Natural killer cell treated with Interleukin-12 subunit alpha and Interleukin-12 subunit beta and Interleukin-15 and Interleukin-18, amount 100 ng/mL, for 72 hours (primary cell): ENCODE data around the gene ATP13A4. TPM values are rescaled to one million over a fixed set of nuclear protein-coding genes. Genes with fewer than 3 reads are reported as not detected.

Experiments used
- ATAC-seq, 2 donors: fragments of 150-1000 bp; cut with Tn5 transposase in 1 of 2; sonication (Bioruptor Pico), chemical (Tn5 transposase) in 1 of 2; 2 replicates each; pipeline ENCODE4 v1.10.0; 2021
- DNase-seq: peaks from one replicate; pipeline ENCODE4 v3.0.0; 2022; ENCODE audit warnings: low spot score
- H3K27ac Mint-ChIP-seq, 2 donors: 1 replicate in 1 of 2; 2 replicates in 1 of 2; pipeline ENCODE4 v1.8.0; 2022; ENCODE audit warnings: mixed read lengths in 2 of 2, mild to moderate bottlenecking in 1 of 2, moderate library complexity in 1 of 2
- H3K27me3 Mint-ChIP-seq, 2 donors: 1 replicate in 1 of 2; 2 replicates in 1 of 2; pipeline ENCODE4 v1.8.0; 2022; ENCODE audit warnings: mixed read lengths in 2 of 2
- H3K36me3 Mint-ChIP-seq: one replicate; pipeline ENCODE4 v1.8.0; 2022; ENCODE audit warnings: mixed read lengths
- H3K4me1 Mint-ChIP-seq, 2 donors: 1 replicate in 1 of 2; 2 replicates in 1 of 2; pipeline ENCODE4 v1.8.0; 2022; ENCODE audit warnings: low read depth in 2 of 2, mixed read lengths in 2 of 2, mild to moderate bottlenecking in 1 of 2
- H3K4me3 Mint-ChIP-seq: one replicate; pipeline ENCODE4 v1.8.0; 2022; ENCODE audit warnings: mixed read lengths
- H3K9me3 Mint-ChIP-seq: 2 replicates; pipeline ENCODE4 v1.8.0; 2022; ENCODE audit warnings: mixed read lengths
- total RNA-seq, 2 donors: library from RNA; stranded (reverse); gene quantifications; one replicate each; pipeline ENCODE4 v1.2.3, GENCODE V29; 2022

The ATP13A4 gene, protein sequence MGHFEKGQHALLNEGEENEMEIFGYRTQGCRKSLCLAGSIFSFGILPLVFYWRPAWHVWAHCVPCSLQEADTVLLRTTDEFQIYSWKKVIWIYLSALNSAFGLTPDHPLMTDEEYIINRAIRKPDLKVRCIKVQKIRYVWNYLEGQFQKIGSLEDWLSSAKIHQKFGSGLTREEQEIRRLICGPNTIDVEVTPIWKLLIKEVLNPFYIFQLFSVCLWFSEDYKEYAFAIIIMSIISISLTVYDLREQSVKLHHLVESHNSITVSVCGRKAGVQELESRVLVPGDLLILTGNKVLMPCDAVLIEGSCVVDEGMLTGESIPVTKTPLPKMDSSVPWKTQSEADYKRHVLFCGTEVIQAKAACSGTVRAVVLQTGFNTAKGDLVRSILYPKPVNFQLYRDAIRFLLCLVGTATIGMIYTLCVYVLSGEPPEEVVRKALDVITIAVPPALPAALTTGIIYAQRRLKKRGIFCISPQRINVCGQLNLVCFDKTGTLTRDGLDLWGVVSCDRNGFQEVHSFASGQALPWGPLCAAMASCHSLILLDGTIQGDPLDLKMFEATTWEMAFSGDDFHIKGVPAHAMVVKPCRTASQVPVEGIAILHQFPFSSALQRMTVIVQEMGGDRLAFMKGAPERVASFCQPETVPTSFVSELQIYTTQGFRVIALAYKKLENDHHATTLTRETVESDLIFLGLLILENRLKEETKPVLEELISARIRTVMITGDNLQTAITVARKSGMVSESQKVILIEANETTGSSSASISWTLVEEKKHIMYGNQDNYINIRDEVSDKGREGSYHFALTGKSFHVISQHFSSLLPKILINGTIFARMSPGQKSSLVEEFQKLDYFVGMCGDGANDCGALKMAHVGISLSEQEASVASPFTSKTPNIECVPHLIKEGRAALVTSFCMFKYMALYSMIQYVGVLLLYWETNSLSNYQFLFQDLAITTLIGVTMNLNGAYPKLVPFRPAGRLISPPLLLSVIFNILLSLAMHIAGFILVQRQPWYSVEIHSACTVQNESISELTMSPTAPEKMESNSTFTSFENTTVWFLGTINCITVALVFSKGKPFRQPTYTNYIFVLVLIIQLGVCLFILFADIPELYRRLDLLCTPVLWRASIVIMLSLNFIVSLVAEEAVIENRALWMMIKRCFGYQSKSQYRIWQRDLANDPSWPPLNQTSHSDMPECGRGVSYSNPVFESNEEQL
- 1 to 10 TPM in 1 of 2 donors, under 1 TPM in 1; 0.92 to 2.1 TPM for total RNA-seq

DNA sequence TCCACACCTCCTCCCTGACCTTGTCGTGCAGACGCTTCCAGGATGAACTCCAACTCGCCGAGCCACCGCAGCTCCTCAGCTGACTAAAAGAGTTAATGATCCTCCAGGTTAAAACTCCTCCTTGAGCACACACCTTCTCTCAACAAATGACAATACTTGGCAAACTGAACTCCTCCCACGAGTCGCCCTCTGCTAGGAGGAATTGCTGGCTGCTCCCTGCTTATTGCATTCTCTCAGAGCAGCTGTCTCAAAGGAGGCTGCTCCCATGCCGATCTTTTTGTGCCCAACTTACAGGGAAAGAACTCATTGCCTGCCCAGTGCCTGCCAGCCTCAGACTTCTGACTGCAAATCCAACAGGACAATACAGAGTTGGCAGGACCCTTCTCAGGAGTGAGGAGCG lies at the start of gene ATP13A4:
TSS of gene ATP13A4 (minus strand) at position 85 of the 400 bp plus-strand sequence. CDS start 96 bp downstream, outside the sequence.
- DNase-seq: no peak
- Mint-ChIP-seq H3K36me3 (no peaks in the 10 kb centered on the region), H3K27ac (no peak within 1 kb of the TSS), H3K4me1 (no peaks in the 10 kb centered on the region), H3K9me3 (no peaks in the 10 kb centered on the region), H3K27me3 (no peaks in the 10 kb centered on the region), H3K4me3 (no peak within 1 kb of the TSS)
- no peak for ATAC-seq

DNA sequence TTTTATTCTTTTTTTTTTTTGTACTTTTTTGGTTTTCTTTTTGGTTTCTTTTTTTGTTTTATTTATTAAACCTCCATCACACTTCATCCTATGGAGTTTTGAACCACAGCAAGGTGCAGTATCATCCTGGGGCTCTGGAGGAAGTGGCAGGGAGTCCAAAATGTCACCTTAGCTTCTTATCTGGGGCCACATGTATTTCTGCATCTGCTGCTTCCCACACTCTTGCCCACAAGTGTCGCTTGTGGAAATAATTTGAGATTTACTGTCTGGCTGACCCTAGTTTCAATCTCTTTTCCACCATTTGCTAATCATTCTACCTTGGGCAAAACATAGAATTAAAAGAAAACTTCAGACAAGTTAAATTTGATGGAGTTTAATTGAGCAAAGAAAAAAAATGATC lies 44.7 kb upstream of the ATP13A4 start:
- no peaks in the 10 kb centered on the region for H3K9me3 Mint-ChIP-seq
- no peak overlapping the region for H3K27ac Mint-ChIP-seq
- DNase-seq (no peak), ATAC-seq (no peak)
- H3K36me3 Mint-ChIP-seq: peaks cover 14% of the 10 kb centered on the region
- H3K4me1 Mint-ChIP-seq: peaks cover 39 to 52% of the 10 kb centered on the region in 2 donors
- H3K27me3 Mint-ChIP-seq: no peaks in the 10 kb centered on the region
- H3K4me3 Mint-ChIP-seq: no peak overlapping the region

DNA sequence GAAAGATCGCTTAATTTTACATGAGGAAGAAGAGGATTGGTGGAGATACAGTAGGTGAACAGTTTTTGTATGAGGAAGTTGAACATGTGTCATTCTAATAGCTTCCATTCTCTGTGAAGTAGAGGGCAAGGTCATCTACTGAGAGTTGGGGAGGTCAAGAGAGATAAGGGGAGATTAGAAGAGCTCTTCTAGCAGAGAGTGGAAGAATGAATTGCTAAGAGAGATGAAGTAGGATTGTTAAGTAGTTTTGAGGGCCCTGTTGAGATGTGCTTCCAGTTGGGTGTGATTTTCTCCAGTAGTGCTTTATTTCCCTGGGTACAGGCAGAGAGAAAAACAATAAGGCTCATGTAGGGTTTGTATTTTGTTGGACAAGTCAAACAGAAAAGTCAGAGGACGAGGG lies 43.5 kb upstream of the ATP13A4 start:
- Mint-ChIP-seq H3K27me3 (no peaks in the 10 kb centered on the region), H3K36me3 (peaks cover 21% of the 10 kb centered on the region), H3K27ac (peak overlapping the region in 1 of 2 donors; percentile 16), H3K9me3 (no peaks in the 10 kb centered on the region), H3K4me1 (peaks cover 43 to 58% of the 10 kb centered on the region in 2 donors), H3K4me3 (no peak overlapping the region)
- DNase-seq: no peak
- no peak for ATAC-seq

DNA sequence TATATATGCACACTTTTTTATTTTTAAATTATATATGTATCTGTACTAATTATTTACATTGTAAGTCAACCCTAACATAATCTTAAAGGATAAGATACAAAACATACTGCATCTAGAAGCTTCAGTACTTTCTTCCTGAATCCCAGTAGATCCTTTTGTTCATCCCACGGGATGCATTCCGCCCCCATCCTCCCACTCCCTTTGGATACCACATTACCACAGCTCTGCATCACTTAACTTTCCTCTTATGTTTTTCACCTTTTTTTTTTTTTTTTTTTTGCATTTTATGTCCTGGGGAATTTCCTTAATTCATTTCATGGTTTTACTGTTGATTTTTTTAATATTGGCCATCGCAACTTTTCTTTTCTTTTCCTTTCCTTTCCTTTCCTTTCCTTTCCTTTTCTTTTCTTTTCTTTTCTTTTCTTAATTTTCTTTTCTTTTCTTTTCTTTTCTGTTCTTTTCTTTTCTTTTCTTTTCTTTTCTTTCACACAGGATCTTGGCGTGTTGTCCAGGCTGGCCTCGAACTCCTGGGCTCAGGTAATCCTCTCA lies 41.3 kb upstream of the ATP13A4 start:
- ATAC-seq (no peak), DNase-seq (no peak)
- no peaks in the 10 kb centered on the region for H3K9me3 Mint-ChIP-seq
- peak overlapping the region; percentile 33 for H3K4me3 Mint-ChIP-seq
- peak overlapping the region in 1 of 2 donors; percentile 21 for H3K27ac Mint-ChIP-seq
- peaks cover 21% of the 10 kb centered on the region for H3K36me3 Mint-ChIP-seq
- no peaks in the 10 kb centered on the region for H3K27me3 Mint-ChIP-seq
- H3K4me1 Mint-ChIP-seq: peaks cover 43 to 69% of the 10 kb centered on the region in 2 donors

DNA sequence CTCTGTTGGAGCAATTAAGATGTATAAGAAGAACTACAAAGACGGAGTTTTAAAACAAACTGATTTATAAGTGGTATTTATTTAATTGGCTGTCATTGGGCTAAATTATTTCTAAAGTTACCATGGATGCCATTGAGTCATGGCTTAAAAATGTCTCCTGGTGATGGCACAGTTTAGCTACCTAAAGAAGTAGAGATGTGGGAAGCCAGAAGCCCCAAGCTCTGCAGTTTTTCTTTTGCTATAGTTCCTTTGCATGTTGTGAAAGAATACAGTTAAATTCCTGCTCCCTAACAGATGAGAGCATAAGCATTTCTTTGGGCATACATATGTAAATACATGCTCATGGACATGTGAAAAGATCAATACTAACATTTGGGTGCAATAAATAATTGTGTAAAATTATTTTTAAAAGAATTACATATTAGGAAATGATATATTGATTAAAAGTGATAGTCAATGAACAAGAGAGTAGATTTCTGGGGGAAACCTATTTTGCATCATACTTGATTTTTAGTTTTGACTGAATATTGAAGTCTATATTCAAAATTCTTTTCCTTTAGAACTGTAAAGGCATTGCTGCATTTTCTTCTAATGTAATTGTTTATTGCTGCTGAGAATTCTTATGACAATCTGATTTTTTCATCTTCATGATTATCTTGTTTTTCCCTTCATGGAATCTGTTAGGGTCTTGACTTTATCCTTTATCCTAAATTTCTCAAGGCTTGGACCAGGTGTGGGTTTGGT lies 40.4 kb upstream of the ATP13A4 start:
- H3K4me3 Mint-ChIP-seq: peak overlapping the region; percentile 98
- H3K27ac Mint-ChIP-seq: peak overlapping the region; percentile 21 to 97
- H3K36me3 Mint-ChIP-seq: peaks cover 21% of the 10 kb centered on the region
- DNase-seq: no peak
- no peak for ATAC-seq
- H3K4me1 Mint-ChIP-seq: peaks cover 39 to 65% of the 10 kb centered on the region in 2 donors
- no peaks in the 10 kb centered on the region for H3K9me3 Mint-ChIP-seq
- H3K27me3 Mint-ChIP-seq: no peaks in the 10 kb centered on the region

DNA sequence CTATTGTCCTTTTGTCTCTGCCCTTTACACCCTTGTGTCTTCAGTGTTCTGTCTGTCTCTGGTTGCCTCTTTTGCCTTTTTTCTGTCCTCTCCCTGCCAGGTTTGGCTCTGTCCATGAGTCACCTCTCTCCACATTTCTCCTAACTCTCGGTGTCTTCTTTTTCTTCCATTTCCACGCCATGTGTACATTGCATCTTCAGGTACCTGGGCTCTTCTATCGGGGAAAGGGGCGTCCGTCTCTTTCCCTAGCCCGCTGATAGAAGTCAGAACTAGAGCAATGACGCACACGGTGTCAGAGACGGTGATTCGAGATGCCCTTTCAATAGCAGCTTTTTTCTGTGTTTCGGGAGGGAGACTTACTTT lies 39.0 kb upstream of the ATP13A4 start:
- H3K36me3 Mint-ChIP-seq: peaks cover 21% of the 10 kb centered on the region
- H3K27ac Mint-ChIP-seq: peak overlapping the region; percentile 95 to 97
- no peaks in the 10 kb centered on the region for H3K27me3 Mint-ChIP-seq
- H3K4me1 Mint-ChIP-seq: peaks cover 26 to 51% of the 10 kb centered on the region in 2 donors
- peak; percentile 22 to 70 for ATAC-seq
- peak overlapping the region; percentile 98 for H3K4me3 Mint-ChIP-seq
- H3K9me3 Mint-ChIP-seq: no peaks in the 10 kb centered on the region
- DNase-seq: no peak

DNA sequence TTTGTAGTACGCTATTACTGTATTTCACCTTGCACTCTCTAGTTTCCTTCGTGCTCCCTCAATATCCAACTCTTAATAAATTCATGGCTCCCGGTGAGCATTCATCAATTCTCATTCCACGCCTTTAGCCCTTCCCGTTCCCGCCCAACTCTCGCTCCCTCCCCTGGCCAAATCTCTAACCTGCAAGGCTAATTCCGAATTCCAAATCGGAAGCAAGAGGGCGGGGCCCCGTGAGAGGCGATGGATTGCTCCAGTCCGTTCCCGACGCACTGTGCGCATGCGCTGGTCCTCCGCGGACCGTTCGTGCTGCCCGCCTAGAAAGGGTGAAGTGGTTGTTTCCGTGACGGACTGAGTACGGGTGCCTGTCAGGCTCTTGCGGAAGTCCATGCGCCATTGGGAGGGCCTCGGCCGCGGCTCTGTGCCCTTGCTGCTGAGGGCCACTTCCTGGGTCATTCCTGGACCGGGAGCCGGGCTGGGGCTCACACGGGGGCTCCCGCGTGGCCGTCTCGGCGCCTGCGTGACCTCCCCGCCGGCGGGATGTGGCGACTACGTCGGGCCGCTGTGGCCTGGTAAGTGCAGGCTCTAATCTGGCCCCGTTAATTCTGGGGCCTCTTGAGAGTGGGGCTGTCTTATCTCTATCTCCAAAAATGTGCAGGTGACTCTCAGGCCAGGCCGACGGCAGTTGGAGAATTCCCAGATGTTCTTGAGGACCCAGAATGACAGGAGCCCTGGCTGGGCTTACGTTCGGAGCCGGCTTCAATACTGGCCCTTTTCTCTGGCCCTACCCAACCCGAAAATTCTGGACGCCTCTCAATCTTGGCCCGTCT lies 38.4 kb upstream of the ATP13A4 start, which contains the start of gene OPA1:
TSS of gene OPA1 (plus strand) at position 368 of the 827 bp plus-strand sequence. CDS start at position 538, 170 bp downstream.
- DNase-seq (peak; percentile 97), ATAC-seq (peak; percentile 98 to 99)
- Mint-ChIP-seq H3K9me3 (no peaks in the 10 kb centered on the region), H3K4me1 (peaks cover 20 to 45% of the 10 kb centered on the region in 2 donors), H3K27ac (peak within 1 kb of the TSS; percentile 95 to 97), H3K27me3 (no peaks in the 10 kb centered on the region), H3K4me3 (peak within 1 kb of the TSS; percentile 98), H3K36me3 (peaks cover 16% of the 10 kb centered on the region)

DNA sequence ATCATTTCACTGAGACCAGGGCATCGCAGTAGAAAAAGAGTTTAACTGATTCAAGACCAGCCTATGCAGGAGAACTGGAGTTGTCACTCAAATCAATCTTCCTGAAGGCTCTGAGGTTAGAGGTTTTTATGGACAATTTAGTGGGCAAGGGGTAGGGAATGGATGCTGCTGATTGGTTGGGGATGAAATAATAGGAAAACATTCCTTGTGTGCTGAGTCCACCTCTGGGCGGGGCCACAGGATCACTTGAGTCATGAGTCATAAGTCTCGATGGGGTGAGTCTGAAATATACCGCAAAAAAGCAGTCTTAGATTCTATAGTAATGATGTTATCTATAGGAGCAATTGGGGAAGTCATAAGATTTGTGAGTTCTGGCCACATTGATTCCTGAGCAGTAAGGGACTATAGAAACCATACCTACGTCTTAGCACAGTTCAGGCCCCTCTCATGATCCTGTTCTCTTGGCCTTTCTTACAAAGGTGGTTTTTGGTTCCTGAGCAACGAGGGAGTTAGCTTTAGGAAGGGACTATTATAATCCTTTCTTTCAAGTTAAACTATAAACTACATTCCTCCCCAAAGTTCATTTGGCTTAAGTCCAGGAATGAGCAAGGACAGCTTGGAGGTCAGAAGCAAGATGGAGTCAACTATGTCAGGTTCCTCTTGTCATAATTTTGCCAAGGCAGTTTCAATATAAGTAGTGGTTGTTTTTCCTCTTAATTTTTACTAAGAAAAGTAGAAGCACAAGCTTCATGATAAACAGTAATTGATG lies 35.6 kb upstream of the ATP13A4 start:
- Mint-ChIP-seq H3K4me1 (peaks cover 9 to 21% of the 10 kb centered on the region in 2 donors), H3K4me3 (no peak overlapping the region), H3K36me3 (peaks cover 7% of the 10 kb centered on the region), H3K27me3 (no peaks in the 10 kb centered on the region), H3K9me3 (no peaks in the 10 kb centered on the region), H3K27ac (no peak overlapping the region)
- ATAC-seq (no peak), DNase-seq (no peak)

DNA sequence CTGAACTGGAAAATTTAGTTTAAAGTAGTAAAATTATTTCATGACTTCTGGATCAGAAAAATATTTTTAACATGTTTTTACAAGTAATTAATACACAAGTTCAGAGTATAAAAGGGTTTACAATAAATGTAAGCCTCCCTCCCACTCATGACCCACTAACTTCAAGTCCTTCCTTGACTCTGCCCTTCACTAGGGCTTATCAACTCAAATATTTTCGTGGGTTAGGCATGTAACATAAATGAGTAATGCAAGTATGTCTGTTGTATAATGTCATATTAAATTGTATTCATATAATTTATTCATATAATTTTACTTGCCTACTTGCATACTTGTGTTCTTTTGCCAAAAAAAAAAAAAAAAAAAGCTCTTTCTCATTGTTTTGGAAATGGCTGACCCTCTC lies 34.9 kb upstream of the ATP13A4 start:
- DNase-seq (no peak), ATAC-seq (no peak)
- Mint-ChIP-seq H3K4me1 (peaks cover 9 to 21% of the 10 kb centered on the region in 2 donors), H3K4me3 (no peak overlapping the region), H3K36me3 (peaks cover 7% of the 10 kb centered on the region), H3K27me3 (no peaks in the 10 kb centered on the region), H3K9me3 (no peaks in the 10 kb centered on the region), H3K27ac (no peak overlapping the region)

DNA sequence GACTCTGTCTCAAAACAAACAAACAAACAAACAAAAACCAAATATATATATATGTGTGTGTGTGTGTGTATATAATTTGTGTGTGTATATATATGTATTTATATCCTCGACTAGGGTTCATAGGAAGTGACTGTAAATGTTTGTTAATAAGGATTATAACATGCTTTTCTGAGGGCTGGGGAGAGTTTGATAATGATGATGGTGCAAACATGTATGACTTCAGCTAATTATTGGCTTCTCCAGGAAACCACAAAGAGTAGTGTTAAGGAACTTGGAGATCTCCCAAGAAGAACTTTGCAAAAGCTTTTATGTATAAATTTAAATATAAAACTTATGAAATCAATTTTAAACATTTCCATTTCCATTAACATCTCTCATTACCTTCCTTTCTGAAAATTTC lies 34.4 kb upstream of the ATP13A4 start:
- Mint-ChIP-seq H3K4me1 (peaks cover 9 to 19% of the 10 kb centered on the region in 2 donors), H3K27ac (no peak overlapping the region), H3K4me3 (no peak overlapping the region), H3K27me3 (no peaks in the 10 kb centered on the region), H3K36me3 (peaks cover 7% of the 10 kb centered on the region), H3K9me3 (no peaks in the 10 kb centered on the region)
- no peak for ATAC-seq
- no peak for DNase-seq

DNA sequence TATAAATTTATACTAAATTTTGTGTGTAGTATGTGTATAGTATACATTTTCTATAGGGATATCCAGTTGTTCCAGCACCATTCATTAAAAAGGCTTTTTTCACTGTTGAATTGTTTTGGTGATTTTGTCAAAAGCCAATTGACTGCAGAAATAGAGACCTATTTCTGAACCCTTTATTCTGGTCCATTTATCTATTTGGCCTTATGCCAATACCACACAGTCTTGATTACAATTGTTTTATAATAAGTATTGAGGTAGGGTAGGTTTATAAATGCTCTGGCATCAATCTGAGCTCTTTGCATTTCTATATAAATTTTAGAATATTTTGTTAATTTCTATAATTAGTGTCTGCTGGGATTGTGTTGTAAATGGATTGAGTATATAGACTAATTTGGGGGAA lies 31.8 kb upstream of the ATP13A4 start:
- Mint-ChIP-seq H3K36me3 (no peaks in the 10 kb centered on the region), H3K4me1 (no peaks in the 10 kb centered on the region), H3K27ac (no peak overlapping the region), H3K4me3 (no peak overlapping the region), H3K9me3 (no peaks in the 10 kb centered on the region), H3K27me3 (no peaks in the 10 kb centered on the region)
- ATAC-seq (no peak), DNase-seq (no peak)
